OCI-LY1 (cell line): ENCODE measurements around the gene ARHGEF10L.

Experiments
- EZH2 ChIP-seq: fragments of 200-600 bp; sonication (generic), shearing (Covaris generic); IDR thresholded peaks from 2 replicates; pipeline ENCODE4 v1.8.0; 2017; ENCODE audit warnings: borderline replicate concordance, mixed run types, mild to moderate bottlenecking, antibody characterized with exemption, low read length, moderate library complexity, mixed read lengths
- TF ChIP-seq, protein P1 (sequence below): fragments of 200-600 bp; sonication (generic), shearing (Covaris generic); IDR thresholded peaks from 2 replicates; pipeline ENCODE4 v1.5.1; 2017; ENCODE audit warnings: mild to moderate bottlenecking, antibody characterized with exemption, low read length, moderate library complexity, mixed read lengths

GRCh38 chr1:17568014-17568900 is 28.8 kb downstream of the ARHGEF10L start:
- TF ChIP-seq, protein P1, sequence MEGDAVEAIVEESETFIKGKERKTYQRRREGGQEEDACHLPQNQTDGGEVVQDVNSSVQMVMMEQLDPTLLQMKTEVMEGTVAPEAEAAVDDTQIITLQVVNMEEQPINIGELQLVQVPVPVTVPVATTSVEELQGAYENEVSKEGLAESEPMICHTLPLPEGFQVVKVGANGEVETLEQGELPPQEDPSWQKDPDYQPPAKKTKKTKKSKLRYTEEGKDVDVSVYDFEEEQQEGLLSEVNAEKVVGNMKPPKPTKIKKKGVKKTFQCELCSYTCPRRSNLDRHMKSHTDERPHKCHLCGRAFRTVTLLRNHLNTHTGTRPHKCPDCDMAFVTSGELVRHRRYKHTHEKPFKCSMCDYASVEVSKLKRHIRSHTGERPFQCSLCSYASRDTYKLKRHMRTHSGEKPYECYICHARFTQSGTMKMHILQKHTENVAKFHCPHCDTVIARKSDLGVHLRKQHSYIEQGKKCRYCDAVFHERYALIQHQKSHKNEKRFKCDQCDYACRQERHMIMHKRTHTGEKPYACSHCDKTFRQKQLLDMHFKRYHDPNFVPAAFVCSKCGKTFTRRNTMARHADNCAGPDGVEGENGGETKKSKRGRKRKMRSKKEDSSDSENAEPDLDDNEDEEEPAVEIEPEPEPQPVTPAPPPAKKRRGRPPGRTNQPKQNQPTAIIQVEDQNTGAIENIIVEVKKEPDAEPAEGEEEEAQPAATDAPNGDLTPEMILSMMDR = no peak
- TF ChIP-seq EZH2 = no peak
